ENCODE data around the gene LSP1. TPM values are rescaled to one million over a fixed set of nuclear protein-coding genes. Genes with fewer than 3 reads are reported as not detected.

The LSP1 gene
- total and polyA plus RNA-seq, 2 of the 8 experiments (the other 6 are each of a cell fraction or from before 2014, with no cell fraction given): 0.03 TPM; not detected in 1

GRCh38 chr11:1828542-1828941, 24.3 kb upstream of the LSP1 start:
- Histone ChIP-seq H3K79me2 (ENCODE audit: control insufficient read depth in 1 of 2, insufficient read depth in 2 of 2, low read length in 2 of 2) (no peaks in the 10 kb centered on the region), H2BK15ac (ENCODE audit: low read length) (no peak overlapping the region), H3K36me3 (ENCODE audit: control insufficient read depth in 2 of 4, insufficient read depth in 4 of 4, low read length in 3 of 4) (no peaks in the 10 kb centered on the region), H3K23ac (ENCODE audit: insufficient read length) (no peak overlapping the region), H3K14ac (ENCODE audit: insufficient read length) (no peak overlapping the region), H3K4ac (replicated peaks; ENCODE audit: insufficient read length, low read depth, low read length) (no peak overlapping the region), H3K18ac (ENCODE audit: extremely low read depth, low read length) (no peak overlapping the region), H3K23me2 (ENCODE audit: low read depth, low read length) (no peaks in the 10 kb centered on the region), H3K9me3 (ENCODE audit: insufficient read depth in 2 of 2, low read depth in 1 of 2, low read length in 1 of 2) (no peaks in the 10 kb centered on the region), H3K4me2 (ENCODE audit: insufficient read depth in 1 of 2, low read depth in 2 of 2, low read length in 2 of 2) (no peak overlapping the region), H2BK5ac (ENCODE audit: low read depth, low read length) (no peak overlapping the region), H3K27ac (ENCODE audit: low read depth, low read length) (no peak overlapping the region), H2AFZ (ENCODE audit: low read length) (no peak overlapping the region), H3K4me1 (replicated peaks in 1 of 4; ENCODE audit: control insufficient read depth in 3 of 4, insufficient read depth in 4 of 4, low read length in 3 of 4) (peaks cover 0 to 4% (median 3%) of the 10 kb centered on the region in 4 experiments; a peak in 5 of 7 replicates), H3K79me1 (ENCODE audit: low read depth, low read length) (no peaks in the 10 kb centered on the region), H4K5ac (ENCODE audit: insufficient read length, low read depth, low read length) (no peak overlapping the region), H4K8ac (ENCODE audit: extremely low read depth, insufficient read depth, low read length) (no peak overlapping the region), H4K20me1 (replicated peaks in 1 of 2; ENCODE audit: control insufficient read depth in 1 of 2, insufficient read depth in 2 of 2, low read length in 2 of 2) (no peaks in the 10 kb centered on the region), H4K91ac (replicated peaks; ENCODE audit: insufficient read length, low read length) (no peak overlapping the region), H2BK12ac (ENCODE audit: low read depth, low read length) (no peak overlapping the region), H2BK20ac (ENCODE audit: low read length) (no peak overlapping the region), H2AK5ac (ENCODE audit: low read depth, low read length) (no peak overlapping the region), H2BK120ac (replicated peaks; ENCODE audit: low read depth, low read length) (no peak overlapping the region), H3K27me3 (replicated peaks in 1 of 4; ENCODE audit: control insufficient read depth in 3 of 4, extremely low read depth in 1 of 4, insufficient read depth in 3 of 4, low read length in 3 of 4) (peaks cover 0 to 6% (median 1%) of the 10 kb centered on the region in 4 experiments; a peak in 3 of 7 replicates), H3K4me3 (ENCODE audit: extremely low read depth in 1 of 4, insufficient read depth in 2 of 4, low read depth in 3 of 4, low read length in 4 of 4) (no peak overlapping the region), H3K9ac (replicated peaks in 1 of 4; ENCODE audit: extremely low read depth in 1 of 4, low read depth in 3 of 4, low read length in 3 of 4) (no peak overlapping the region), H3K56ac (replicated peaks; ENCODE audit: insufficient read length, low read depth, low read length) (no peak overlapping the region)
- DNase-seq (ENCODE audit: low read depth in 1 of 2, low spot score in 2 of 2): no peak
- ChIA-PET CTCF (ENCODE audit: partially characterized antibody) (interaction anchor here (0.6 to 15.8 kb wide), 11 partner anchors 8 to 1465 kb away, joined by 3 to 439 read pairs (median 3); partner anchors contain the start of gene TNNI2), POLR2A (ENCODE audit: partially characterized antibody) (no interaction called here)
- WGBS, 2 experiments (ENCODE audit: extremely low coverage in 1 of 2, insufficient coverage in 1 of 2, insufficient read length in 1 of 2, insufficient replicate concordance in 2 of 2, low coverage in 1 of 2, low lambda C conversion rate in 2 of 2, missing lambda C conversion rate in 1 of 2): 79% methylated on average over 12 of the region's 12 CpGs; no CpG with 5 or more reads in 1 of the 2 experiments
- FAIRE-seq: no peak
- TF ChIP-seq EP300 (IDR thresholded peaks at IDR 0.05; ENCODE audit: borderline replicate concordance in 1 of 2, low read depth in 2 of 2, low read length in 2 of 2) (no peak), SP4 (IDR thresholded peaks at IDR 0.05; ENCODE audit: low read length) (no peak), ZNF274 (IDR thresholded peaks at IDR 0.05; ENCODE audit: borderline replicate concordance, extremely low read depth, low read length) (no peak), TCF12 (IDR thresholded peaks at IDR 0.05; ENCODE audit: low read depth, low read length) (no peak), MAX (IDR thresholded peaks at IDR 0.05) (no peak), CTCF (IDR thresholded peaks at IDR 0.05; ENCODE audit: control extremely low read depth in 1 of 3, insufficient read depth in 1 of 3, low read depth in 1 of 3, low read length in 3 of 3) (no peak), RBBP5 (IDR thresholded peaks at IDR 0.05; ENCODE audit: borderline replicate concordance, low read depth, low read length) (no peak), RXRA (IDR thresholded peaks at IDR 0.05; ENCODE audit: insufficient read depth, low read depth, low read length) (no peak), RNF2 (IDR thresholded peaks at IDR 0.05; ENCODE audit: borderline replicate concordance, low read depth, low read length, missing control alignments, poor library complexity, severe bottlenecking) (no peak), CTBP2 (IDR thresholded peaks at IDR 0.05; ENCODE audit: borderline replicate concordance, insufficient read depth, insufficient read length, low read length) (no peak)

Measured in H1 (cell line).